ENCODE data around the gene DQX1.

DQX1 gene

DNA sequence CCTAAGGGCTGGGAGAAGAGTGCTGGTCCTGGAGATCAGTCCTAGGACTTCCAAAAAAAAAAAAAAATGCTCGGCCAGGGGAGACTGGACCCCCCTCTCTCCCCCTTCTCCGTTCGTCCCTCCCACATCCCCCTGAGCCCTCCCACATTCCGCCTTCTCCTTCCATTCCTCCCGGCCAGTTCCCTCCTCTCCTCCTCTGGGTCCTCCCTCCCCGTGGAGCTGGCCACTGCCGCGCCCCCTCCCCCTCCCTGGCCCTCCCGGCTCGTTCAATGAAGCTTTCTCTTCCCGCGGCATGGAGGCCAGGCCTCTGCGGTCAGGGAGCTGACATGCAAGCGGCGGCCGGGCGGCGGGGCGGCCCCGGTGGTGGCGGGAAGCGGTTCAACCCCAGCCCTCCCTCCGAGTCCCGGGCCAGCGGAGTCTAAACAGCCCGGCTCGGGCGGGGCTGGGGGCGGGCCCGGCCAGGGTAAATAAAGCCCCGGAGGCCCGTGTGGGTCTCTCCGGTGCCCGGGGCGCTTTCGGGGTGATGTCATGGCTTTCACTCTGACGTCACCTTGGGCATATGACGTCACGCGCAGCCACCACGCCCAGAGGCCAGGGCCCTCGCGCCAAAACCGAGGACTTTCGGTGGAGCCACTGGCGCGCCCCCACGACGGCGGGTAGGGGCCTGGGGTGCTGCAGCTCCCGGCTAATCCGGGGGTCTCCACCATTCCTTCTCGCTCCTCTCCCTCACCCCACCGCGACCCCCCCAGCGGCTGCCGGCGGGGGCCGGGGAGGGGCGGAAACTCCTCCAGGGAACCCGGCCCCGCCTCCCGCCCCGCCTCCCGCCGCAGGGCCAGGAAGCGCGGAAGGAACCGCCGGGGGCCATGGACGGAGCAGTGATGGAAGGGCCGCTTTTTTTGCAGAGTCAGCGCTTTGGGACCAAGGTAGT lies 28.1 kb upstream of the DQX1 start, which contains the start of the genes DOK1 and LOXL3:
Gene DOK1, plus strand, starts transcription at position 829 of the 928 bp plus-strand sequence. Its CDS starts 35 bp downstream, at position 864.
Gene LOXL3, minus strand, starts transcription at position 51 of the 928 bp plus-strand sequence. CDS start 1,308 bp downstream, outside the sequence.
- DNase-seq (ENCODE audit: insufficient read length, low spot score) (peak; percentile 91), FAIRE-seq (no peak)

DNA sequence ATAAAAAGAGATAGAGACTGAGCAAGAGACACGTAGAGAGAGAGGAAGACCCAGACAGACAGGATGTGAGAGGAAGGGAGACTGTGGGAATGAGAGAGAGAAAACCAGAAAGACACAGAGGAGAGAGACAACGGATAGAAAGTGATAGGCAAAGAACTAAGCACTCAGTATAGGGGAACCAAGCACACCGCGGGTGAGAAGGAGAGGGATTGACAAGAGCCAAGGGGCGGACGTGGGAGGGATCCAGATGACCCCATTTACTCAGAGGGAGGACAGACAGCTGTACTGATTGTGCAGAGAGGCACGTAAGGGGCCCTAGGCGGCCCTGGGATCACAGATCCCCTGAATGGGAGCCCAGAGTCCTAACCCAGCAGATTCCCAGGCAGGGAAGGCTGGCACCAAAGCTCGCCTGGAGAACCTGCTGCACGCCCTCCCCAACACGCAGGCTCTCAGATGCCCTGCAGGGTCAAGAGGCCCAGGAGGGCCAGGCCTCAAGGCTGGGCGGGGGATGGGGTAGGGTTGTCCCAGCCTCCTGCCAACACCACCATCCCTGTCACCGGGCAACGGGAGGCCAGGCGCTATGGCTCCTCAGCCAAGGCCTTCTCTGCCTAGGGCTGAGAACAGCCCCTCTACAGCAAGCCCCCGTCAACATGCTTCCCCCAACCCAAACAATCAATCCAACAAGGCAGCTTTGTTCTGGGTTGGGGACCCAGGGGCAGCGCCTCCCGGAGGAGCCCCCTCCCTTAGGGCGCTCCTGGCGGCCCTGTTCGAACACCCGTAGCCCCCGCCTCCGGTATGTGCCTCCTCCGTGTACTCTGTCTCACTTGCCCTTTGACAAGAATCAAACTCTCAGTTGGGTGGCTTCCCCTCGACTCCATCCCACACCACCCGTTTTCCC lies 27.1 kb upstream of the DQX1 start:
- DNase-seq (ENCODE audit: insufficient read length, low spot score) (no peak), FAIRE-seq (no peak)
- TF ChIP-seq, protein P1, sequence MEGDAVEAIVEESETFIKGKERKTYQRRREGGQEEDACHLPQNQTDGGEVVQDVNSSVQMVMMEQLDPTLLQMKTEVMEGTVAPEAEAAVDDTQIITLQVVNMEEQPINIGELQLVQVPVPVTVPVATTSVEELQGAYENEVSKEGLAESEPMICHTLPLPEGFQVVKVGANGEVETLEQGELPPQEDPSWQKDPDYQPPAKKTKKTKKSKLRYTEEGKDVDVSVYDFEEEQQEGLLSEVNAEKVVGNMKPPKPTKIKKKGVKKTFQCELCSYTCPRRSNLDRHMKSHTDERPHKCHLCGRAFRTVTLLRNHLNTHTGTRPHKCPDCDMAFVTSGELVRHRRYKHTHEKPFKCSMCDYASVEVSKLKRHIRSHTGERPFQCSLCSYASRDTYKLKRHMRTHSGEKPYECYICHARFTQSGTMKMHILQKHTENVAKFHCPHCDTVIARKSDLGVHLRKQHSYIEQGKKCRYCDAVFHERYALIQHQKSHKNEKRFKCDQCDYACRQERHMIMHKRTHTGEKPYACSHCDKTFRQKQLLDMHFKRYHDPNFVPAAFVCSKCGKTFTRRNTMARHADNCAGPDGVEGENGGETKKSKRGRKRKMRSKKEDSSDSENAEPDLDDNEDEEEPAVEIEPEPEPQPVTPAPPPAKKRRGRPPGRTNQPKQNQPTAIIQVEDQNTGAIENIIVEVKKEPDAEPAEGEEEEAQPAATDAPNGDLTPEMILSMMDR (IDR thresholded peaks at IDR 0.05; ENCODE audit: insufficient read depth, missing control alignments): no peak

More for the DNA sequence above, 28.1 kb upstream of the DQX1 start, which contains the start of the genes DOK1 and LOXL3:
- TF ChIP-seq, protein P1 (IDR thresholded peaks at IDR 0.05; ENCODE audit: insufficient read depth, missing control alignments): no peak

DNA sequence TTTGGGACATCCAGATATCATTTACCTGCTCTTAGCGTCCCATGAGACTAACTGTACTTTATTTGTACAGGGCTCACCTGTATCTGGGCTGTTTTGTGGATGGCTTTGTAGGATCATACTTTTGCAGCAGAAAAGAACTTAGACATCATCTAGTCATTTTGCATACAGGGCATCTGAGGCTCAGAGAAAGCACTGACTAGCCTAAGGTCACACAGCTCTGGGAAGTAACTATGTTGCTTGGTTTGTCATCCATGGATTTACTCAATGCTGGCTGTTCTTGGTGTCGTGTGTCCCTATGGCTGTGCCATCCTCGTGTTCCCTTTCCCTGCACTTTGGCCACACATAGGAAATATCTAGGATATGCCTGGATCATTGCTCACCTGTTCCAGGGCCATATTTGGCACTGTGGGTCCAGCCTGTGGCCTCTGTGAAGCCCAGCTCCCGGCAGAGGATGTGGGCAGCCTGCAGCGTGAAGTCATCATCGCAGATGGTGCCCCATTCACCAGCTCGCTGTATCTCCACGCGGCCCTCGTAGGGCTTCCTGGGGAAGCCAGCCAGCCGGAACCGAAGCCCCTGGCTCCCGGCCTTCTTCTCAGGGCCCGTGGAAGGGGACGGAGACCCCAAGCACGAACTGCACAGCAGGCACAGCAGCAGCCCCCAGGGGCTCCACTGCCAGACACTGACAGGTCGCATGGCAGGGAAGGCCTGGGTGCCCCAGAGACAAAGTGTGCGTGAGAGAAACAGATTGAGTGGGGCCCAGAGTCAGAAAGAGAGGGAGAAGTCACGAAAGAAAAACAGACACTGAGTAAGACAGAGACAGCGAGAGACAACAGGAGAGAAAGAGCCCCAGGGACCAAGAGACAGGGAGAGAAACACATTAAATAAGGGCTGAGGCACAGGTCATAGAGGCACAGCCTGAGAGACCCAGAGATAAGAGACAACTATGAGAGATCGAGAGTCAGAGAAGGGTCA lies 26.2 kb upstream of the DQX1 start:
- FAIRE-seq (no peak), DNase-seq (ENCODE audit: insufficient read length, low spot score) (no peak)
- TF ChIP-seq, protein P1 (IDR thresholded peaks at IDR 0.05; ENCODE audit: insufficient read depth, missing control alignments): no peak

DNA sequence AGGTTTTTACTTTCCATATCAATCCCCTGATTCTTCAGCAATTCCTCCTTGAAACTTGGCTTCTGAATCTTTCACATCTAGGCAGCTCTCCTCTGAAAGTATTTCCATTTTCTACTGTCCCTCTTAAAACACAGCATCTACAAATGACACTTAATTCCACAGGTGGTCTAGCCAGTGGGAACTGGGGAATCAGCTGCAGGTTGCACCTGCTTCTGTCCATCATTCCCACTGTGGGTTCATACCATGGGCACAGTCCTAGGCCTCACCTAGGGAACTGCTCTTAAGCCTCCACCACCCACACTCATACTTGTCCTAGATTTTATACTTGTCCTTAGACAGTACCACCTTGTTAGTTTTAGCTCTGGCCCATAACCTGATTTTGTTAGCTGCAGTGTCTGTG lies 25.5 kb upstream of the DQX1 start:
- DNase-seq (ENCODE audit: insufficient read length, low spot score) (no peak), FAIRE-seq (no peak)
- TF ChIP-seq, protein P1 (IDR thresholded peaks at IDR 0.05; ENCODE audit: insufficient read depth, missing control alignments): no peak

DNA sequence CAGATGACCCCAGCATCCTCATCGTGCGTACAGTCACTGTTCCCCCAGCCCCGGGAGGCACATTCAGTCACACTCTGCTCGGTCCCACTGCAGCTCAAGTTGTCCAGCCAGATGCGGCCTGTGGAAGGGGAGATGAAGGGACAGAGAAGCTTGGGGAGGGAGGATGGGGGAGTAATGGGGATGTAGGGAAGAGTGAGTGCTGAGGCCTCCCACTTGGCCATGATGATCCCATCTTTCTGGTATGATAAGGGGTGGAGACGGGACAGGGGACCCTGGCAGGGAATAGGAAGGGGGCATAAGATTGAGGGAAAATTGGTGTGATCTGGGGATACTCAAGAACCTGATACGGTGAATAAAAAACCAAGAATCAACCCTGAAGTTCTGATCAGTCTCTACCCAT lies 24.2 kb upstream of the DQX1 start:
- no peak for FAIRE-seq

More for the DNA sequence above, 24.2 kb upstream of the DQX1 start:
- DNase-seq (ENCODE audit: insufficient read length, low spot score): no peak
- TF ChIP-seq, protein P1 (IDR thresholded peaks at IDR 0.05; ENCODE audit: insufficient read depth, missing control alignments): no peak
